Esophagus muscularis mucosa (tissue), 4 donors: ENCODE measurements around the gene PC.

Experiments
- EP300 ChIP-seq: sonication (generic); formaldehyde crosslinking; IDR thresholded peaks from one replicate; pipeline ENCODE4 v1.6.1; 2017; ENCODE audit warnings: antibody characterized with exemption
- POLR2A ChIP-seq: fragments of 450-650 bp; IDR thresholded peaks from one replicate; pipeline ENCODE4 v1.6.1; 2017; ENCODE audit warnings: antibody characterized with exemption, moderate library complexity, mild to moderate bottlenecking, low read depth
- POLR2AphosphoS5 ChIP-seq, 2 donors: sonication (generic); formaldehyde crosslinking; IDR thresholded peaks; one replicate each; pipeline ENCODE4 v1.6.1; 2017; ENCODE audit warnings: antibody characterized with exemption in 2 of 2
- TF ChIP-seq, protein P1 (sequence below), 3 experiments: fragments of 200-600 bp in 2 of 3; fragments of 450-650 bp in 1 of 3; sonication (generic) in 2 of 3; IDR thresholded peaks; one replicate each; pipeline ENCODE4 v1.5.1; 2017 to 2019; ENCODE audit warnings: antibody characterized with exemption in 3 of 3, mild to moderate bottlenecking in 2 of 3, moderate library complexity in 1 of 3

DNA sequence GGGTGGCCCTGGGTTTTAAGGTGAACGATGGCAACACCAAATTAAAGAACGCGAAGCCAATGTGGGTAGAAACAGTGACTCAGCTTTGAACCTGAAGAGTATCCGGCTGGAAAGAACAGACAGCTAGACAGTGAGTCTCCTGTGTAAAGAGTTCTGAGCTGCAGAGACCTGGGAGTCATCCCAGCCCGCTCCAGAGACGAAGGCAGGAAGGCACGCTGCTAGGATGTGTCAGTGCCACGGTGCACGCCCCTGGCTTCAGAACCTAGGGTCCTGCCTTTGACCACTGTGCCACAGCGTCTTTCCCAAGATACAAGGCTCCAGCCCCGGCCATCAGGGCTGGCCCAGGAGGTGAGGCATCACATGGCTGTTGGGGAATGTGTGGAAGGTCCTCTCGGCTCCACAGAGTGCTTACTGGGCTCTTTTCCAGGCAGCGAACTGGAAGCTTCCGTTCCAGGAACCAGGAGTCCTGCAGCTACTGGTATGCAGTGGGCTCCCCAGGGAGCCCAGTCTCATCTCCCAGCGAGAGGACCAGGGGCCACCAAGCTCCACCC lies 71.4 kb downstream of the PC start:
- TF ChIP-seq, protein P1, sequence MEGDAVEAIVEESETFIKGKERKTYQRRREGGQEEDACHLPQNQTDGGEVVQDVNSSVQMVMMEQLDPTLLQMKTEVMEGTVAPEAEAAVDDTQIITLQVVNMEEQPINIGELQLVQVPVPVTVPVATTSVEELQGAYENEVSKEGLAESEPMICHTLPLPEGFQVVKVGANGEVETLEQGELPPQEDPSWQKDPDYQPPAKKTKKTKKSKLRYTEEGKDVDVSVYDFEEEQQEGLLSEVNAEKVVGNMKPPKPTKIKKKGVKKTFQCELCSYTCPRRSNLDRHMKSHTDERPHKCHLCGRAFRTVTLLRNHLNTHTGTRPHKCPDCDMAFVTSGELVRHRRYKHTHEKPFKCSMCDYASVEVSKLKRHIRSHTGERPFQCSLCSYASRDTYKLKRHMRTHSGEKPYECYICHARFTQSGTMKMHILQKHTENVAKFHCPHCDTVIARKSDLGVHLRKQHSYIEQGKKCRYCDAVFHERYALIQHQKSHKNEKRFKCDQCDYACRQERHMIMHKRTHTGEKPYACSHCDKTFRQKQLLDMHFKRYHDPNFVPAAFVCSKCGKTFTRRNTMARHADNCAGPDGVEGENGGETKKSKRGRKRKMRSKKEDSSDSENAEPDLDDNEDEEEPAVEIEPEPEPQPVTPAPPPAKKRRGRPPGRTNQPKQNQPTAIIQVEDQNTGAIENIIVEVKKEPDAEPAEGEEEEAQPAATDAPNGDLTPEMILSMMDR (IDR thresholded peaks at IDR 0.05): no peak
- no peak for TF ChIP-seq POLR2A
- TF ChIP-seq EP300: no peak
- TF ChIP-seq POLR2AphosphoS5 (IDR thresholded peaks at IDR 0.05): no peak
